GM12865 (cell line): ENCODE data around the gene SAMD9.
"Not testable (repeated sequence)": the region's sequence is repeated elsewhere in the genome, so short reads cannot be mapped to it uniquely, and the experiment has no call there.

Source experiments
- DNase-seq: peaks from one replicate; pipeline ENCODE4 v3.0.0; 2010; ENCODE audit warnings: low read depth
- H3K4me3 ChIP-seq: 2 replicates; pipeline ENCODE4 v1.5.1; 2011; ENCODE audit warnings: mild to moderate bottlenecking, low read depth, low read length, control low read depth
- CTCF ChIP-seq: IDR thresholded peaks from 2 replicates; pipeline ENCODE4 v1.5.1; 2011; ENCODE audit warnings: low read length, control low read depth, low read depth, inconsistent platforms; ENCODE audit not compliant: insufficient read depth; ENCODE audit errors: missing control alignments

SAMD9 gene

GRCh38 chr7:93119191-93119905, 1.6 kb upstream of the SAMD9 start:
- no peak overlapping the region for H3K4me3 ChIP-seq
- DNase-seq, result no peak
- no peak for TF ChIP-seq CTCF

- H3K4me3 ChIP-seq, result peak overlapping the region; percentile 61
- DNase-seq, result no peak
- no peak for TF ChIP-seq CTCF
Measured at GRCh38 chr7:93117327-93117726, 452 bp downstream of the SAMD9 start.

GRCh38 chr7:93115796-93116195, 2.0 kb downstream of the SAMD9 start:
- H3K4me3 ChIP-seq, result no peak overlapping the region
- no peak for DNase-seq
- TF ChIP-seq CTCF, result no peak

GRCh38 chr7:93108003-93108402, 9.8 kb downstream of the SAMD9 start:
- TF ChIP-seq CTCF, result no peak
- no peak for DNase-seq
- H3K4me3 ChIP-seq, result no peak overlapping the region

GRCh38 chr7:93097388-93097787, 20.4 kb downstream of the SAMD9 start:
- no peak overlapping the region for H3K4me3 ChIP-seq
- no peak for TF ChIP-seq CTCF
- no peak for DNase-seq

- TF ChIP-seq CTCF, result peak; percentile 48
- no peak overlapping the region for H3K4me3 ChIP-seq
- DNase-seq, result peak; percentile 62
Measured at GRCh38 chr7:93092757-93093370, 24.9 kb downstream of the SAMD9 start.

- DNase-seq, H3K4me3 ChIP-seq: not testable (repeated sequence)
Measured at GRCh38 chr7:93073357-93073756, 44.4 kb downstream of the SAMD9 start.
